ENCODE results near the gene INSRR. TPM values are rescaled to one million over a fixed set of nuclear protein-coding genes. Genes with fewer than 3 reads are reported as not detected.

The INSRR gene
- total and polyA plus RNA-seq, 10 donors: under 0.01 to 0.09 (median 0.09) TPM; not detected in 6

GRCh38 chr1:156887317-156887716, 28.4 kb upstream of the INSRR start:
- intact Hi-C loops (cut with DNase I; ENCODE audit: low total_unique reads): loop anchor here (10.0 kb wide), 1 partner anchor 163 kb away; the partner anchor contains the start of genes ISG20L2 and METTL25B
- H3K4me1 ChIP-seq: peaks cover 0 to 17% (median 6%) of the 10 kb centered on the region in 6 donors
- no peak overlapping the region for H3K4me3 ChIP-seq
- H3K27me3 ChIP-seq (replicated peaks in 1 of 7): peaks cover 0 to 90% (median 2%) of the 10 kb centered on the region in 7 donors
- TF ChIP-seq POLR2A (IDR thresholded peaks at IDR 0.05): no peak
- no peak for TF ChIP-seq CTCF (IDR thresholded peaks at IDR 0.05 in 8 of 11, conservative IDR thresholded peaks at IDR 0.05 in 3 of 11)
- TF ChIP-seq POLR2AphosphoS5 (IDR thresholded peaks at IDR 0.05): no peak
- H3K9me3 ChIP-seq: no peaks in the 10 kb centered on the region
- DNase-seq: no peak
- 28 to 62% (median 33%) methylated on average over 3 of the region's 3 CpGs for WGBS, 5 donors
- H3K27ac ChIP-seq: no peak overlapping the region
- no peaks in the 10 kb centered on the region for H3K36me3 ChIP-seq

GRCh38 chr1:156886583-156887281, 27.8 kb upstream of the INSRR start:
- intact Hi-C loops (cut with DNase I; ENCODE audit: low total_unique reads): loop anchor here (10.0 kb wide), 1 partner anchor 162 kb away; the partner anchor contains the start of genes ISG20L2 and METTL25B
- Histone ChIP-seq H3K4me1 (peaks cover 0 to 11% (median under 1%) of the 10 kb centered on the region in 6 donors), H3K27ac (no peak overlapping the region), H3K9me3 (no peaks in the 10 kb centered on the region), H3K27me3 (replicated peaks in 1 of 7) (peaks cover 0 to 90% (median 0%) of the 10 kb centered on the region in 7 donors), H3K4me3 (no peak overlapping the region), H3K36me3 (no peaks in the 10 kb centered on the region)
- no peak for DNase-seq
- WGBS, 5 donors: 39 to 54% (median 46%) methylated on average over 6 of the region's 6 CpGs
- no peak for TF ChIP-seq CTCF (IDR thresholded peaks at IDR 0.05 in 8 of 11, conservative IDR thresholded peaks at IDR 0.05 in 3 of 11)
- no peak for TF ChIP-seq POLR2AphosphoS5 (IDR thresholded peaks at IDR 0.05)
- no peak for TF ChIP-seq POLR2A (IDR thresholded peaks at IDR 0.05)

- TF ChIP-seq POLR2AphosphoS5 (IDR thresholded peaks at IDR 0.05) (no peak), POLR2A (IDR thresholded peaks at IDR 0.05) (no peak), CTCF (IDR thresholded peaks at IDR 0.05 in 8 of 11, conservative IDR thresholded peaks at IDR 0.05 in 3 of 11) (no peak)
- 73 to 83% (median 77%) methylated on average over 13 of the region's 13 CpGs for WGBS, 5 donors
- no peak overlapping the region for H3K4me3 ChIP-seq
- intact Hi-C loops (cut with DNase I; ENCODE audit: low total_unique reads): loop anchor here (10.0 kb wide), 1 partner anchor 161 kb away; the partner anchor contains the start of genes ISG20L2 and METTL25B
- no peaks in the 10 kb centered on the region for H3K9me3 ChIP-seq
- H3K4me1 ChIP-seq: peaks cover 0 to 8% (median 0%) of the 10 kb centered on the region in 6 donors
- no peak for DNase-seq
- H3K27me3 ChIP-seq (replicated peaks in 1 of 7): peaks cover 0 to 90% (median 0%) of the 10 kb centered on the region in 7 donors
- no peaks in the 10 kb centered on the region for H3K36me3 ChIP-seq
- H3K27ac ChIP-seq: no peak overlapping the region
These were observed 27.0 kb upstream of the INSRR start for GRCh38 chr1:156885880-156886355.

GRCh38 chr1:156885314-156885713, 26.4 kb upstream of the INSRR start:
- TF ChIP-seq CTCF (IDR thresholded peaks at IDR 0.05 in 8 of 11, conservative IDR thresholded peaks at IDR 0.05 in 3 of 11) (no peak), POLR2AphosphoS5 (IDR thresholded peaks at IDR 0.05) (no peak)
- Histone ChIP-seq H3K4me1 (peaks cover 0 to 6% (median 0%) of the 10 kb centered on the region in 6 donors), H3K36me3 (no peaks in the 10 kb centered on the region), H3K9me3 (no peaks in the 10 kb centered on the region), H3K27ac (no peak overlapping the region), H3K4me3 (no peak overlapping the region), H3K27me3 (replicated peaks in 1 of 7) (peaks cover 0 to 90% (median 0%) of the 10 kb centered on the region in 7 donors)
- intact Hi-C loops (cut with DNase I; ENCODE audit: low total_unique reads): loop anchor here (10.0 kb wide), 1 partner anchor 161 kb away; the partner anchor contains the start of genes ISG20L2 and METTL25B
- 30 to 52% (median 42%) methylated on average over 1 of the region's 1 CpG for WGBS, 5 donors
- DNase-seq: no peak
